Activated CD8-positive, alpha-beta memory T cell treated with anti-CD3 and anti-CD28 coated beads, Interleukin-2, amount 50 U/mL, for 4 hours (primary cell): ENCODE data around the gene IZUMO2.
"Not testable (repeated sequence)": the region's sequence is repeated elsewhere in the genome, so short reads cannot be mapped to it uniquely, and the experiment has no call there.

Experiments
- DNase-seq: peaks from one replicate; pipeline ENCODE4 v3.0.0-alpha.2; 2020

The IZUMO2 gene

GRCh38 chr19:50134777-50135719 is 28.0 kb downstream of the IZUMO2 start:
- not testable (repeated sequence) for DNase-seq

GRCh38 chr19:50133518-50134492 is 29.3 kb downstream of the IZUMO2 start:
- DNase-seq, result not testable (repeated sequence)

- DNase-seq, result not testable (repeated sequence)
These were observed 59.1 kb downstream of the IZUMO2 start for GRCh38 chr19:50104012-50104411.

- not testable (repeated sequence) for DNase-seq
These were observed 59.7 kb downstream of the IZUMO2 start for GRCh38 chr19:50103405-50103804.
